GM18498 (cell line): ENCODE results near the gene CENPP.

Experiments
- ATAC-seq: cut with Tn5 transposase; IDR thresholded peaks from one replicate; pipeline ENCODE4 v1.9.1; 2021; ENCODE audit warnings: mild to moderate bottlenecking, moderate library complexity; ENCODE audit not compliant: unreplicated experiment

The CENPP gene

GRCh38 chr9:92650839-92651621 is 325.3 kb downstream of the CENPP start:
- ATAC-seq = no peak

- no peak for ATAC-seq
Measured at GRCh38 chr9:92652461-92652860, 326.7 kb downstream of the CENPP start.

GRCh38 chr9:92654481-92655301 is 328.9 kb downstream of the CENPP start:
- ATAC-seq = no peak

GRCh38 chr9:92655366-92655765 is 329.6 kb downstream of the CENPP start:
- no peak for ATAC-seq

GRCh38 chr9:92655896-92656536 is 330.3 kb downstream of the CENPP start:
- ATAC-seq = no peak

- no peak for ATAC-seq
Measured at GRCh38 chr9:92656537-92656925, 330.8 kb downstream of the CENPP start.

- ATAC-seq = no peak
Measured at GRCh38 chr9:92657296-92658094, 331.7 kb downstream of the CENPP start.

- no peak for ATAC-seq
Measured at GRCh38 chr9:92658176-92658575, 332.4 kb downstream of the CENPP start.

- no peak for ATAC-seq
Measured at GRCh38 chr9:92658611-92659010, 332.9 kb downstream of the CENPP start.

- ATAC-seq = no peak
Measured at GRCh38 chr9:92659601-92660000, 333.8 kb downstream of the CENPP start.

GRCh38 chr9:92660266-92660665 is 334.5 kb downstream of the CENPP start:
- no peak for ATAC-seq

- ATAC-seq = no peak
Measured at GRCh38 chr9:92661127-92661526, 335.4 kb downstream of the CENPP start.

GRCh38 chr9:92661743-92662142 is 336.0 kb downstream of the CENPP start:
- ATAC-seq = no peak

GRCh38 chr9:92663126-92663525 is 337.4 kb downstream of the CENPP start:
- no peak for ATAC-seq

- no peak for ATAC-seq
Measured at GRCh38 chr9:92663951-92664350, 338.2 kb downstream of the CENPP start.

GRCh38 chr9:92664394-92665152 is 338.8 kb downstream of the CENPP start:
- ATAC-seq = no peak

- no peak for ATAC-seq
Measured at GRCh38 chr9:92665836-92666235, 340.1 kb downstream of the CENPP start.

GRCh38 chr9:92666236-92666635 is 340.5 kb downstream of the CENPP start:
- no peak for ATAC-seq

GRCh38 chr9:92666912-92667532 is 341.3 kb downstream of the CENPP start:
- no peak for ATAC-seq
